Thyroid gland (tissue), 4 donors: ENCODE measurements around the gene ACACB. TPM values are rescaled to one million over a fixed set of nuclear protein-coding genes. Genes with fewer than 3 reads are reported as not detected.

Experiments
- DNase-seq, 2 donors: peaks; one replicate each; pipeline ENCODE4 v3.0.0-alpha.2; 2019
- H3K27ac ChIP-seq, 3 donors: fragments of 200-600 bp; sonication (generic); 1 replicate in 2 of 3; 2 replicates in 1 of 3; pipeline ENCODE4 v1.5.1; 2016 to 2019; ENCODE audit warnings: mild to moderate bottlenecking in 1 of 3, moderate library complexity in 1 of 3
- H3K27me3 ChIP-seq: fragments of 200-600 bp; sonication (generic); one replicate; pipeline ENCODE4 v1.5.1; 2019
- H3K36me3 ChIP-seq, 2 donors: fragments of 200-600 bp; sonication (generic); one replicate each; pipeline ENCODE4 v1.5.1; 2016 to 2019
- H3K4me1 ChIP-seq, 2 donors: fragments of 200-600 bp; sonication (generic); one replicate each; pipeline ENCODE4 v1.5.1; 2017 to 2019
- H3K4me3 ChIP-seq, 3 donors: fragments of 200-600 bp; sonication (generic); replicated peaks in 1 of 3; 1 replicate in 2 of 3; 2 replicates in 1 of 3; pipeline ENCODE4 v1.5.1; 2016; ENCODE audit warnings: mild to moderate bottlenecking in 1 of 3
- H3K9me3 ChIP-seq: fragments of 200-600 bp; sonication (generic); one replicate; pipeline ENCODE4 v1.5.1; 2017
- CTCF ChIP-seq, 6 experiments: fragments of 200-600 bp in 3 of 6; fragments of 450-650 bp in 3 of 6; sonication (generic) in 3 of 6; IDR thresholded peaks; one replicate each; pipeline ENCODE4 v1.5.1; 2016 to 2019; ENCODE audit warnings: antibody characterized with exemption in 6 of 6, mild to moderate bottlenecking in 2 of 6, inconsistent platforms in 1 of 6, moderate library complexity in 1 of 6
- POLR2A ChIP-seq, 2 donors: fragments of 450-650 bp; IDR thresholded peaks; one replicate each; pipeline ENCODE4 v1.6.1; 2017; ENCODE audit warnings: antibody characterized with exemption in 2 of 2, mild to moderate bottlenecking in 2 of 2, moderate library complexity in 1 of 2
- WGBS, 2 donors: methylation state at CpG; one replicate each; pipeline ENCODE4 v1.1.5; 2017; 5-methylcytosine and 5-hydroxymethylcytosine counted together
- intact Hi-C: fragments of 100-400 bp; cut with DNase I; formaldehyde crosslinking; loops from one replicate; pipeline ENCODE4 v1.15.1; 2023
- total RNA-seq, 4 donors: library from RNA; depleted of rRNA; stranded (reverse); fragments of >200 nt; gene quantifications; one replicate each; pipeline ENCODE4 v1.2.3, GENCODE V29; 2016

Gene ACACB
- total RNA-seq, 4 donors from 2014 or later = 115 to 178 (median 140) TPM

GRCh38 chr12:109268896-109269295 lies 152.5 kb downstream of the ACACB start:
- Histone ChIP-seq H3K9me3 (no peaks in the 10 kb centered on the region), H3K4me1 (no peaks in the 10 kb centered on the region), H3K4me3 (no peak overlapping the region), H3K27ac (no peak overlapping the region), H3K36me3 (peaks cover 37 to 45% of the 10 kb centered on the region in 2 donors), H3K27me3 (no peaks in the 10 kb centered on the region)
- 95 to 97% methylated on average over 4 of the region's 4 CpGs for WGBS, 2 donors
- TF ChIP-seq POLR2A (IDR thresholded peaks at IDR 0.05) (no peak), CTCF (IDR thresholded peaks at IDR 0.05) (no peak)
- no peak for DNase-seq
- intact Hi-C loops = loop anchor here (10.0 kb wide), 1 partner anchor 116 kb away; no protein-coding TSS in a partner anchor

- H3K4me1 ChIP-seq = no peaks in the 10 kb centered on the region
- no peak overlapping the region for H3K27ac ChIP-seq
- peak in 1 of 2 donors; percentile 14 for DNase-seq
- no peak overlapping the region for H3K4me3 ChIP-seq
- TF ChIP-seq POLR2A (IDR thresholded peaks at IDR 0.05) (no peak), CTCF (IDR thresholded peaks at IDR 0.05) (no peak)
- intact Hi-C loops = loop anchor here (10.0 kb wide), 1 partner anchor 115 kb away; no protein-coding TSS in a partner anchor
- H3K27me3 ChIP-seq = no peaks in the 10 kb centered on the region
- H3K36me3 ChIP-seq = peaks cover 33 to 40% of the 10 kb centered on the region in 2 donors
- 53 to 90% methylated on average over 3 of the region's 3 CpGs for WGBS, 2 donors
- no peaks in the 10 kb centered on the region for H3K9me3 ChIP-seq
Measured at GRCh38 chr12:109269428-109269827, 153.0 kb downstream of the ACACB start.

- 0 to 74% methylated on average over 1 of the region's 1 CpG for WGBS, 2 donors
- TF ChIP-seq CTCF (IDR thresholded peaks at IDR 0.05) (no peak), POLR2A (IDR thresholded peaks at IDR 0.05) (no peak)
Measured at GRCh38 chr12:109270494-109270893, 154.1 kb downstream of the ACACB start.

GRCh38 chr12:109271418-109271817 lies 155.0 kb downstream of the ACACB start:
- Histone ChIP-seq H3K4me3 (no peak overlapping the region), H3K4me1 (no peaks in the 10 kb centered on the region), H3K27me3 (no peaks in the 10 kb centered on the region), H3K9me3 (no peaks in the 10 kb centered on the region), H3K36me3 (peaks cover 14 to 20% of the 10 kb centered on the region in 2 donors), H3K27ac (no peak overlapping the region)
- WGBS, 2 donors = 89 to 96% methylated on average over 3 of the region's 3 CpGs
- TF ChIP-seq CTCF (IDR thresholded peaks at IDR 0.05) = no peak
- TF ChIP-seq POLR2A (IDR thresholded peaks at IDR 0.05) = no peak
- intact Hi-C loops = no loop called here
- DNase-seq = no peak

More at GRCh38 chr12:109270494-109270893, 154.1 kb downstream of the ACACB start:
- H3K27me3 ChIP-seq = no peaks in the 10 kb centered on the region
- H3K36me3 ChIP-seq = peaks cover 23 to 29% of the 10 kb centered on the region in 2 donors
- H3K27ac ChIP-seq = no peak overlapping the region
- DNase-seq = no peak
- intact Hi-C loops = no loop called here
- no peak overlapping the region for H3K4me3 ChIP-seq
- H3K4me1 ChIP-seq = no peaks in the 10 kb centered on the region
- H3K9me3 ChIP-seq = no peaks in the 10 kb centered on the region

- TF ChIP-seq POLR2A (IDR thresholded peaks at IDR 0.05) = no peak
- TF ChIP-seq CTCF (IDR thresholded peaks at IDR 0.05) = no peak
- intact Hi-C loops = no loop called here
- H3K4me3 ChIP-seq = no peak overlapping the region
- H3K27ac ChIP-seq = no peak overlapping the region
- no peaks in the 10 kb centered on the region for H3K4me1 ChIP-seq
- DNase-seq = no peak
- no peaks in the 10 kb centered on the region for H3K9me3 ChIP-seq
- WGBS, 2 donors = 16 to 21% methylated on average over 16 of the region's 16 CpGs
- peaks cover 0 to 2% of the 10 kb centered on the region in 2 donors for H3K36me3 ChIP-seq
- no peaks in the 10 kb centered on the region for H3K27me3 ChIP-seq
Measured at GRCh38 chr12:109273354-109273753, 157.0 kb downstream of the ACACB start.
